Astrocyte of the spinal cord (primary cell): ENCODE data around the gene C11orf91.

ENCODE experiments used
- DNase-seq: peaks from one replicate; pipeline ENCODE4 v3.0.0; 2011; ENCODE audit warnings: low read depth, low spot score
- H3K4me3 ChIP-seq: 2 replicates; pipeline ENCODE4 v1.5.1; 2011; ENCODE audit warnings: low read depth, mild to moderate bottlenecking, low read length, moderate library complexity
- CTCF ChIP-seq: IDR thresholded peaks from 2 replicates; pipeline ENCODE4 v1.5.1; 2012; ENCODE audit warnings: low read depth, mild to moderate bottlenecking, low read length, inconsistent platforms
- in situ Hi-C: cut with HindIII; loops from 2 replicates; pipeline ENCODE4 v1.10.0; 2017; ENCODE audit warnings: low sequenced_read_pairs

The C11orf91 gene

DNA sequence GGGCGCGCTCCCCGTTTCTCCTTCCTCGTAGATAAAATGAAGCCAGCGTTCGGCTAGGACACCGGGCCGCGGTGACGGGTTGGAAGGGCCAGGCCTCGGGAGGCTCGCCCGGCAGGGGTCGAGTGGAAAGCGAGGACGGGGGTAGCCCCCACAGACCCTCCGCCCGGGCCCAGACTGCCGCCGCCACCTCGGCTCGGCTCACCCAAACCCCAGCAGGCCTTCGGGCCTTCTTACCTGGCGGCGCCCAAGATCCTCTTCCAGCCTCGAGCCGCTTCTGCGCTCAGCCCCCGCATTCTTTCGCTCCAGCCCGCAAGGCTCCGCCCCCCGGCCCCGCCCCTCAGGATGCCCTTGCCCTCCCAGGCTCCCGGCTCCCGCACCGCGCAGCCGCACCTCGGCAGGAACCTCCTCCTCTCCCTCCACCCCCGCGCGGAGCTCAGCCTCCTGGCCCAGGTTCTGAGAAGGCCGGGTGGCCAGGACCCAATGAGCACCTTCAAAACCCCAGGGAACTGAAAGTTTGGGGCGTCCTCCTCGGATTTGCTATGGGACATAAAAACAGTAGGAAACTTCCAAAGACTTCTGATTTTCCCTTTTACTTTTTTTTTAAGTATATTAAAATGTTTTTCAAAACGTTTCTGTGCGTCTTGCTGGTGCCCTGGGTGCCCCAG lies 35.7 kb upstream of the C11orf91 start, which contains the start of gene CD59:
TSS of gene CD59 (minus strand) at position 276 of the 665 bp plus-strand sequence. CDS start 13,978 bp downstream, outside the sequence.
- no peak for TF ChIP-seq CTCF

GRCh38 chr11:33735271-33736147 lies 34.9 kb upstream of the C11orf91 start:
- TF ChIP-seq CTCF = peak; percentile 3
- in situ Hi-C loops = no loop called here
- H3K4me3 ChIP-seq = peak overlapping the region; percentile 87
- peak; percentile 33 for DNase-seq

More for the DNA sequence above, 35.7 kb upstream of the C11orf91 start, which contains the start of gene CD59:
- DNase-seq = peak; percentile 92
- peak within 1 kb of the TSS; percentile 87 for H3K4me3 ChIP-seq
- in situ Hi-C loops = no loop called here

DNA sequence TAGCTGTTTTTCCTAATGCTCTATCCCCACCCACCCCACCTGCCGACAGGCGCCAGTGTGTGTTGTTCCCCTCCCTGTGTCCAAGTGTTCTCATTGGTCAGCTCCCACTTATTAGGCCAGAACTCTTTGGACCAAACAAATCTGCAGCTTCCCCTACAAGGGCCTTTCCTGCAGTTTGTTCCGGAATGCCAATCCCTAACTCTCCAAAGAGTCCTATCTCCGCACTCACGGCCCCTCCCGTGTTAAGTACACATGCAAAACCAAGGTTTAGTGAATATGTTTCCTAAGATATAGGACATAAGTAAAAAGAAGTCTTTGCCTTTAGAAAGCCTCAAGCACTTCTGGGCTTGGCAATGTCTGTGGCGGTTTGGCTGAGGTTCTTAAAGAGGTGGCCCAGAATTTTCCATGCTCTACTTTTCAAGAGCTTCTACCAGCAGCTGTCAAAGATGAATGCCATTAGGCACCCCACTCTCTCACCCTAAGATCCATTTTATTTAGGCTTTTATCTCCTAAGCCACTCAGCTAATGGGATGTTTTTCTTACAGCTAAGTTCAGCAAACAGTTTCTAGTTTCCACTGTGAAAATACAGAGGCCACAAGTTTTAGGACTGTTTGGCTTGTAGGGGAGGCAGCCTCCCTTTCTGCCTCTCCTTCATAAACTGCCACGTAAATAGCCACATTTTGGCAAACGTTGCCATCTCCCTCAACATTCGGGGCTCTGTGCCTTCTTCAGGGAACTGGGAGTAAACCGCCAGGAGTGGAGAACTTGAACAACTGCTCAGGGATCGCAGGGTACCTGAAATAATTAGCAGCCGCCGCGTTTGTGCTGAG lies 34.0 kb upstream of the C11orf91 start:
- in situ Hi-C loops = no loop called here
- peak overlapping the region; percentile 87 for H3K4me3 ChIP-seq
- peak; percentile 77 for DNase-seq
- no peak for TF ChIP-seq CTCF

- in situ Hi-C loops = no loop called here
- TF ChIP-seq CTCF = no peak
- no peak for DNase-seq
- peak overlapping the region; percentile 87 for H3K4me3 ChIP-seq
Observed at GRCh38 chr11:33733980-33734379, 33.4 kb upstream of the C11orf91 start.

DNA sequence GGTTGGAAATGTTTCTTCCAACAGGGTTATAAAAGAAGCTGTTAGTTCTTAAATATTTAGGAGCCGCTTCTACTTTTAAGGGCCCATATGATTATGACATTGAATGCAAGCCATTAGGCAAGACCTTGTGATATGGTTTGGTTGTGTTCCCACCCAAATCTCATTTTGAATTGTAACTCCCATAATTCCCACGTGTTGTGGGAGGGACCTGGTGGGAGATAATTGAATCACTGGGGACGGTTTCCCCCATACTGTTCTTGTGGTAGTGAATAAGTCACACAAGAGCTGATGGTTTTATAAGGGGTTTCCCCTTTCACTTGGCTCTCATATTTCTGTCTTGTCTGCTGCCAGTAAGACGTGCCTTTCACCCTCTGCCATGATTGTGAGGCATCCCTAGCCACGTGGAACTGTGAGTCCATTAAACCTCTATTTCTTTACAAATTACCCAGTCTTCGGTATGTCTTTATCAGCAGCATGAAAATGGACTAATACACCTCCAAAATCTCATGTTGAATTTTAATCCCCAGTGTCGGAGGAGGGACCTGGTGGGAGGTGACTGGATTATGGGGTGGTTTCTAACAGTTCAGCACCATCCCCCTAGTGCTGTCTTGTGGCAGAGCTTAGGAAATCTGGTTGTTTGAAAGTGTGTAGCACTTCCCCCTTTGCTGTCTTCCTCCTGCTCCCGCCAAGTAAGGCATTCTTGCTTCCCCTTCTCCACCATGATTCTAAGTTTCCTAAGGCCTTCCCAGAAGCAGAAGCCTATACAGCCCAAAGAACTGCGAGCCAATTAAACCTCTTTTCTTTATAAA lies 31.3 kb upstream of the C11orf91 start:
- TF ChIP-seq CTCF = no peak
- H3K4me3 ChIP-seq = no peak overlapping the region
- peak; percentile 42 for DNase-seq
- in situ Hi-C loops = no loop called here
